CD4-positive, alpha-beta T cell (primary cell): ENCODE data around the gene ARCN1. TPM values are rescaled to one million over a fixed set of nuclear protein-coding genes. Genes with fewer than 3 reads are reported as not detected.

ENCODE experiments used
- ATAC-seq: fragments of 200-7000 bp; cut with Tn5 transposase; one replicate; pipeline ENCODE4 v1.10.0; 2022; ENCODE audit warnings: mild to moderate bottlenecking; ENCODE audit not compliant: poor library complexity
- CTCF ChIA-PET: fragments of 350-600 bp; sonication (Branson Sonifier 250); formaldehyde crosslinking; loops from one replicate; lab custom pipeline; 2021; ENCODE audit warnings: antibody characterized with exemption, inconsistent platforms; lab: Charles Lee
- POLR2A ChIA-PET: fragments of 350-600 bp; sonication (Branson Sonifier 250); formaldehyde crosslinking; loops from one replicate; lab custom pipeline; 2021; ENCODE audit warnings: antibody characterized with exemption, inconsistent platforms; lab: Charles Lee
- DNase-seq, 14 experiments: peaks; one replicate each; pipeline ENCODE4 v3.0.0-alpha.2; 2013 to 2020; ENCODE audit warnings: mixed read lengths in 2 of 14
- H3K27ac ChIP-seq, 2 donors: one replicate each; pipeline versions ENCODE4 v1.5.1 to v1.7.0; 2013; ENCODE audit warnings: low read length in 2 of 2, low read depth in 1 of 2, mild to moderate bottlenecking in 1 of 2
- H3K27me3 ChIP-seq, 2 experiments: 1 replicate in 1 of 2; 2 replicates in 1 of 2; pipeline versions ENCODE4 v1.6.1 to v1.7.0; 2013; ENCODE audit warnings: low read length in 2 of 2, control low read depth in 1 of 2, mild to moderate bottlenecking in 1 of 2, moderate library complexity in 1 of 2; ENCODE audit not compliant: insufficient read depth in 2 of 2, control insufficient read depth in 1 of 2
- H3K36me3 ChIP-seq: one replicate; pipeline ENCODE4 v1.6.1; 2013; ENCODE audit warnings: low read length, control low read depth; ENCODE audit not compliant: insufficient read depth
- H3K4me1 ChIP-seq: one replicate; pipeline ENCODE4 v1.6.1; 2013; ENCODE audit warnings: low read length, control low read depth; ENCODE audit not compliant: insufficient read depth
- H3K4me3 ChIP-seq: one replicate; pipeline ENCODE4 v1.5.1; 2013; ENCODE audit warnings: mild to moderate bottlenecking, low read length, moderate library complexity
- H3K9me3 ChIP-seq, 2 experiments: 1 replicate in 1 of 2; 2 replicates in 1 of 2; pipeline versions ENCODE4 v1.6.1 to v1.7.0; 2013; ENCODE audit warnings: low read length in 2 of 2, mild to moderate bottlenecking in 2 of 2, control low read depth in 1 of 2, moderate library complexity in 1 of 2; ENCODE audit not compliant: control insufficient read depth in 1 of 2, insufficient read depth in 1 of 2
- H3K27ac Mint-ChIP-seq: one replicate; pipeline ENCODE4 v1.8.0; 2020; ENCODE audit warnings: mixed read lengths
- H3K27me3 Mint-ChIP-seq: one replicate; pipeline ENCODE4 v1.8.0; 2021; ENCODE audit warnings: mixed read lengths
- H3K36me3 Mint-ChIP-seq: one replicate; pipeline ENCODE4 v1.8.0; 2021; ENCODE audit warnings: low read depth, mixed read lengths
- H3K4me1 Mint-ChIP-seq: one replicate; pipeline ENCODE4 v1.8.0; 2021; ENCODE audit warnings: low read depth, mixed read lengths
- H3K4me3 Mint-ChIP-seq: one replicate; pipeline ENCODE4 v1.8.0; 2020; ENCODE audit warnings: mild to moderate bottlenecking, mixed read lengths
- H3K9me3 Mint-ChIP-seq: one replicate; pipeline ENCODE4 v1.8.0; 2020; ENCODE audit warnings: mixed read lengths
- CTCF ChIP-seq: fragments of 200-600 bp; IDR thresholded peaks from one replicate; pipeline ENCODE4 v1.8.0; 2022; ENCODE audit warnings: antibody characterized with exemption, mild to moderate bottlenecking
- intact Hi-C, 2 experiments: fragments of 100-400 bp; cut with DNase I in 1 of 2; cut with micrococcal nuclease in 1 of 2; formaldehyde crosslinking; loops; one replicate each; pipeline versions ENCODE4 v1.15.1 to v1.9.0; 2023 to 2025; cut with DNase I, micrococcal nuclease
- total RNA-seq, 174 experiments: library from RNA in 2 of 174; stranded (reverse) in 2 of 174; gene quantifications; one replicate each; pipeline ENCODE4 v1.2.3 and lab custom pipeline; 2021 to 2026

The ARCN1 gene
- total RNA-seq, 2 experiments from 2014 or later, result 73.7 to 78.6 TPM

GRCh38 chr11:118544647-118545010 lies 27.6 kb upstream of the ARCN1 start:
- H3K36me3 ChIP-seq, result peaks cover 14% of the 10 kb centered on the region
- H3K36me3 Mint-ChIP-seq, result peaks cover 48% of the 10 kb centered on the region
- TF ChIP-seq CTCF, result no peak
- no peak overlapping the region for H3K27ac ChIP-seq
- no peaks in the 10 kb centered on the region for H3K27me3 ChIP-seq
- H3K9me3 ChIP-seq, result no peaks in the 10 kb centered on the region
- DNase-seq (no peak), ATAC-seq (no peak)
- no peak overlapping the region for H3K4me3 ChIP-seq
- no peaks in the 10 kb centered on the region for H3K9me3 Mint-ChIP-seq
- no peak overlapping the region for H3K27ac Mint-ChIP-seq
- no peaks in the 10 kb centered on the region for H3K4me1 ChIP-seq
- ChIA-PET POLR2A (no interaction called here), CTCF (no interaction called here)
- no peak overlapping the region for H3K4me3 Mint-ChIP-seq
- no peaks in the 10 kb centered on the region for H3K27me3 Mint-ChIP-seq
- intact Hi-C loops, result no loop called here
- no peaks in the 10 kb centered on the region for H3K4me1 Mint-ChIP-seq

- Mint-ChIP-seq H3K27me3 (no peaks in the 10 kb centered on the region), H3K4me1 (no peaks in the 10 kb centered on the region), H3K36me3 (peaks cover 47% of the 10 kb centered on the region), H3K4me3 (no peak overlapping the region), H3K27ac (no peak overlapping the region), H3K9me3 (no peaks in the 10 kb centered on the region)
- ChIA-PET CTCF (no interaction called here), POLR2A (no interaction called here)
- H3K36me3 ChIP-seq, result peaks cover 16% of the 10 kb centered on the region
- no peaks in the 10 kb centered on the region for H3K4me1 ChIP-seq
- no peak for DNase-seq
- no peak for TF ChIP-seq CTCF
- ATAC-seq, result no peak
- H3K9me3 ChIP-seq, result no peaks in the 10 kb centered on the region
- no peak overlapping the region for H3K4me3 ChIP-seq
- H3K27ac ChIP-seq, result no peak overlapping the region
- intact Hi-C loops, result no loop called here
- H3K27me3 ChIP-seq, result no peaks in the 10 kb centered on the region
Observed at GRCh38 chr11:118545533-118545932, 26.7 kb upstream of the ARCN1 start.

GRCh38 chr11:118547132-118547531 lies 25.1 kb upstream of the ARCN1 start:
- Mint-ChIP-seq H3K4me3 (no peak overlapping the region), H3K27me3 (no peaks in the 10 kb centered on the region), H3K36me3 (peaks cover 52% of the 10 kb centered on the region), H3K4me1 (no peaks in the 10 kb centered on the region), H3K27ac (no peak overlapping the region), H3K9me3 (no peaks in the 10 kb centered on the region)
- TF ChIP-seq CTCF, result no peak
- no peaks in the 10 kb centered on the region for H3K9me3 ChIP-seq
- no peaks in the 10 kb centered on the region for H3K4me1 ChIP-seq
- no peak for ATAC-seq
- no peak overlapping the region for H3K27ac ChIP-seq
- H3K27me3 ChIP-seq, result no peaks in the 10 kb centered on the region
- intact Hi-C loops, result no loop called here
- DNase-seq, result no peak
- H3K36me3 ChIP-seq, result peaks cover 26% of the 10 kb centered on the region
- POLR2A ChIA-PET, result no interaction called here
- CTCF ChIA-PET, result no interaction called here
- no peak overlapping the region for H3K4me3 ChIP-seq
